ENCODE results near the gene B9D1.

Gene B9D1

GRCh38 chr17:19338031-19338990 lies 24.2 kb downstream of the B9D1 start:
- peak; percentile 16 to 43 (median 32) for DNase-seq (ENCODE audit: low read depth in 3 of 3)

- DNase-seq (ENCODE audit: low read depth in 3 of 3): no peak
Measured at GRCh38 chr17:19337712-19338023, 24.9 kb downstream of the B9D1 start.

- no peak for DNase-seq (ENCODE audit: low read depth in 3 of 3)
Measured at GRCh38 chr17:19336938-19337711, 25.4 kb downstream of the B9D1 start.

GRCh38 chr17:19335951-19336631 lies 26.4 kb downstream of the B9D1 start:
- no peak for DNase-seq (ENCODE audit: low read depth in 3 of 3)

DNA sequence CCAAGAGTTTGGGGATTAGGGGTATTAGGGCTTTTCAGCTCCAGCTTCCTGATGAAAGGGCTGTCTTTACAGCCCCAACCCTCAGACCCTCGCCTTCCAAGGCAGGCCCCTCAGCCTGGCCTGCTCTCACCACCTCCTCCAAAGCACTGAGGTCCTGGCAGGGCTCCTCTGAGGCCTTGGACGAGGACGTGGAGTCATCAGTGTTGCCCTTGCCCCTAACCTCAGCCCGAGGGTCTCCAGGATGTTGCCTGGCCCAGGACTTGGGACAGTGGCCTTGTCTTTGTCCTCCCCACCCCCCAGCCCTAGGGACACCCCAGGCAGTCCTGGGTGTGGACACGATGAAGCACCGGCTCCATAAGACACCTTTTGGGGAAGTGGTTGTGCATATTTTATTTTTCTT lies 28.2 kb downstream of the B9D1 start:
- no peak for DNase-seq (ENCODE audit: low read depth in 3 of 3)

DNA sequence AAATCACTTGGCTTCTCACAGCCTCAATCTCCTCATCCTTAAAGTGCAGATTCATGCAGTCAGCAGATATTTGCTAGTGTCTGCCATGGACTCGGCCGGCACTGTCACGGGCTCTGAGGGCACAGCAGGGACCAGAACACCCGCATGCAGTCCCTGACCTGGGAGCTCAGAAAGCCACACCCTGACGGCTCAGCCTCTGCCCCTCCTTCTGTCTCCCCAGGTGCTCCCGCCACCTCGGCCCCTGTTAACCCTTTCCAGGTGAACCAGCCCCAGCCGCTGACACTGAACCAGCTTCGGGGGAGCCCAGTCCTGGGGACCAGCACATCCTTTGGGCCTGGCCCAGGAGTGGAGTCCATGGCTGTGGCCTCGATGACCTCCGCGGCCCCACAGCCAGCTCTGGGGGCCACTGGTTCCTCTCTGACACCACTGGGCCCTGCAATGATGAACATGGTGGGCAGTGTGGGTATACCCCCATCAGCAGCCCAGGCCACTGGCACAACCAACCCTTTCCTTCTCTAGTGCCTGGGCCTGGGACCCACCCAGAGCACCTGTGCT lies 28.7 kb downstream of the B9D1 start:
- no peak for DNase-seq (ENCODE audit: low read depth in 3 of 3)

- no peak for DNase-seq (ENCODE audit: low read depth in 3 of 3)
Measured at GRCh38 chr17:19333132-19333440, 29.4 kb downstream of the B9D1 start.

- DNase-seq (ENCODE audit: low read depth in 3 of 3): no peak
Measured at GRCh38 chr17:19332371-19333131, 30.0 kb downstream of the B9D1 start.

- no peak for DNase-seq (ENCODE audit: low read depth in 3 of 3)
Measured at GRCh38 chr17:19331543-19332245, 30.8 kb downstream of the B9D1 start.

GRCh38 chr17:19331134-19331533 lies 31.4 kb downstream of the B9D1 start:
- DNase-seq (ENCODE audit: low read depth in 3 of 3): no peak

DNA sequence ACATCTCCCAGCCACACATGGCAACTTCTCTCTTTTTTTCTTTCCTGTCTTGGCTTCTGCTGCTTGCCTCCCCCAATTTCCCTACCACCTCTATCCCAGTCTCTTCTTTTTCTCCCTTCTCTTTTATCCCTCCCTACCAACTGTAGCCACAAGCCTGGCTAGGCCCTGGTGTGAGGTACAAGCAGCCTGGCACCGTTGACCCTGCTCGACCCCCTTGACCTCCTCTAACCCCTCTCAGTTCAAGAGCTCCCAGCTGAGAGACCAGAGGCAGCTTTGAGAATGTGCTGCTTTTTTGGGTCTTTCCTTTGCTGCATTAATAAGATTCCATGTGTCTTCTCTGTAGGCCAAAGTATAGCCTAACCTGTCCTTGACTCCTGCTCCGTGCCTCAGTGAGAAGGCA lies 32.3 kb downstream of the B9D1 start:
- no peak for DNase-seq (ENCODE audit: low read depth in 3 of 3)

GRCh38 chr17:19329839-19330238 lies 32.7 kb downstream of the B9D1 start:
- no peak for DNase-seq (ENCODE audit: low read depth in 3 of 3)

- no peak for DNase-seq (ENCODE audit: low read depth in 3 of 3)
Measured at GRCh38 chr17:19329136-19329535, 33.4 kb downstream of the B9D1 start.

DNA sequence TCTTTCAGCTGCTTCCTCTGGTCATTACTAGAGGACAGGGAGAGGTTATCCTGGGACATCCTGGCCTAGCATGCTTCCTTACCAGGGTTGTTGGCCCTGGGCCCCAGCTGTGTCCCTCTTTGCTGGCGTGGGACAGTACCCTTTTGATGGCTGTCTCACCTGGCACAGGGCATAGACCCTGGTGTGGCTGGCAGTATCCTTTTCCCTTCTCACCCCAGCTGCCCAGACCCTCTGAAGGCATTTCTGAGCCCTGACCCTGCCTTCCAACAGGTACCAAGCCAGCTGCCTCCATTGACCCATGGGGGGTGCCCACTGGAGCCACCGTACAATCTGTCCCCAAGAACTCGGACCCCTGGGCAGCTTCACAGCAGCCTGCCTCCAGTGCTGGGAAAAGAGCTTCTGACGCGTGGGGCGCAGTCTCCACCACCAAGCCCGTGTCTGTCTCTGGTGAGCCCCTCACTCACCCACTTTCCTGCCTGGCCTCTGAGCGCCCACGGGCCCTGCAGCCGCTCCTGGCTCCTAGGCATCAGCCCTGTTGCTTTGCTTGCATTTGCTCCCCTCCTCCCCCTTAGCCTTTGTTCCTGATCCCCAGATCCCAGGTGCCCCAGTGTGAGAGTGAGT lies 34.0 kb downstream of the B9D1 start:
- DNase-seq (ENCODE audit: low read depth in 3 of 3): no peak

DNA sequence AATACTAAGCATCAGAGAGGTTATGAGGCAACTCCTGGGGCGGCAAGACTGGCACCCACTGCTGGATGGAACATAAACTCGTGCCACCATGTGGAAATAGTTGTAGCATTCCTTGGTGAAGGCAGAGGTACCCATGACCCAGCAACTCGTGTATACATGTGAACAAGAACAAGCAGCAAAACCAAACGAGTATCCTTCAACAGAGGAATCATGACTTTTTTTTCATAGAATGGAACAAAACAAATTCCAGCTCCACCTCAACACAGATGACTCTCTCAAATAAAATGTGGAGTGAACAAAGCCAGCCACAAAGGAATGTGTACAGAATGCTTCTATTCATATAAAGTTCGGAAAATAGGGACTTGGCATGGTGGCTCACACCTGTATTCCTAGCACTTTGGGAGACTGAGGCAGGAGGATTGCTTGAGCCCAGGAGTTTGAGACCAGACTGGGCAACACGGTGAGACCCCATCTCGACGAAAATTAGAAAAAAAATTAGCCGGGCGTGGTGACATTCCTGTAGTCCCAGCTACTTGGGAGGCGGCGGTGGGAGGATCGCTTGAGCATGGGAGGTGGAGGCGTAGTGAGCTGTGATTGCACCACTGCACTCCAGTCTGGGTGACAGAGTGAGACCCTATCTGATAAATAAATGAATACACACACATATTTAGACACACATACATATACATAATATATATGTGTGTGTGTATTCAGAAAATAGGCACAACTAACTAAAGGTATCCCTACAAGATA lies 35.3 kb downstream of the B9D1 start:
- DNase-seq (ENCODE audit: low read depth in 3 of 3): no peak

- no peak for DNase-seq (ENCODE audit: low read depth in 3 of 3)
Measured at GRCh38 chr17:19325542-19325941, 37.0 kb downstream of the B9D1 start.

DNA sequence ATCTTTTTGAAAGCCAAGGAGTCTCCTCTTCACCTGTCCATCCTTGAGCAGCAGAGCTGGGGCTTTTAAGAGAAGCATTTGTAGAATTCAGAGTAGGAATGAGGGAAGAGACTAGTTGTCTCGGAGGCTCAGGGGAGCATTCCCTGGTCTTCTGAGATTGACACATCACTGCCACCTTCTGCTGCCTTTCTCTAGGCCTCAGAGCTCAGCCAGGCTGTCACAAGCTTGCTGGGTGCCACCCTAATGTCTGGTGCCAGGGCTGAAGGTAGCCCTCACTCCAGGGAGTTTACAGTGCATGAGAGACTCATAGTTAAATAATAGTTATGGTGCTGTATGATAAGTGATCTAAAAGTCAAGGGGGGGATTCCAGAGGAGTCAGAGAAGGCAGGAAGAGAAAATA lies 39.7 kb downstream of the B9D1 start:
- no peak for DNase-seq (ENCODE audit: low read depth in 3 of 3)

- DNase-seq (ENCODE audit: low read depth in 3 of 3): no peak
Measured at GRCh38 chr17:19322129-19322505, 40.4 kb downstream of the B9D1 start.

DNA sequence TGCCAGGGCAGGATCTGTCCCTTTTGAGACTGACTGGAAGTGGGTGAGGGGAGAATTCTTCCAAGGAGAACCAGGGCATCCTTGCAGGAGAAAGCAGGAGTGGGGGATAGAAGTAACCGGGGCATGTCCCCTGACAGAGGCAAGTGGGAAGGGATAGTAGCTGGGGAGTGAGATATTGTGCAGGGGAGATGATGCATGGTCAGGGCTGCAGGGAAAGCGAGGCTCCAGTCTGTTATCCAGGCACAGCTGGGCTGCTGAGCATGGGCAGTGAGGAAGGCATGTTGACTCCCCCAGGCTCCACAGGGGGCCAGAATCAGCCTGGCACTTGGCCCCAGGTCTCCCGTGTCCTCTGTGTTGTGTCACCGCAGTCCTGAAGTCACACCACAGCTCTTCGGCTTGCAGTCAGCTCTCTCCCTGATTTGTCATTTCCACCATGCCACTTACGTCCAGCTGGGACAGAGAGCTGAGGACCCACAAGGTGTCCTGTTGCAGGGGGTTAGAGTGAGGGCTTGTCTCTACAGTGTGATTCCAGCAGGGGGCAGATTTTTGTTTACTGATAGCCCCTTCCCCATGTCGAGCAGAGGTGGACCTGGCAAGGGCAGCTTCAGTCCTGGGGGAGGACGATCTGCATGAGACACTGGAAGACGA lies 40.9 kb downstream of the B9D1 start:
- DNase-seq (ENCODE audit: low read depth in 3 of 3): no peak
